AG09309 (cell line): ENCODE measurements around the gene FNDC3B.

ENCODE experiments used
- DNase-seq: peaks from one replicate; pipeline ENCODE4 v3.0.0-alpha.2; 2010; ENCODE audit warnings: low read depth
- H3K4me3 ChIP-seq: 2 replicates; pipeline ENCODE4 v1.5.1; 2011; ENCODE audit warnings: mild to moderate bottlenecking, low read depth, low read length, moderate library complexity; ENCODE audit not compliant: control insufficient read depth
- CTCF ChIP-seq: IDR thresholded peaks from 2 replicates; pipeline ENCODE4 v1.5.1; 2011; ENCODE audit warnings: mild to moderate bottlenecking, low read depth, low read length, inconsistent platforms; ENCODE audit not compliant: insufficient read depth, control insufficient read depth; ENCODE audit errors: missing control alignments

The FNDC3B gene

GRCh38 chr3:172113710-172114109 is 74.3 kb downstream of the FNDC3B start:
- DNase-seq = no peak
- TF ChIP-seq CTCF = no peak
- H3K4me3 ChIP-seq = no peak overlapping the region

- no peak for DNase-seq
- no peak overlapping the region for H3K4me3 ChIP-seq
- TF ChIP-seq CTCF = no peak
Observed at GRCh38 chr3:172115059-172115458, 75.7 kb downstream of the FNDC3B start.

GRCh38 chr3:172115787-172116186 is 76.4 kb downstream of the FNDC3B start:
- no peak for DNase-seq
- no peak overlapping the region for H3K4me3 ChIP-seq
- TF ChIP-seq CTCF = no peak

GRCh38 chr3:172118019-172118418 is 78.6 kb downstream of the FNDC3B start:
- H3K4me3 ChIP-seq = no peak overlapping the region
- no peak for TF ChIP-seq CTCF
- DNase-seq = no peak

GRCh38 chr3:172119266-172119969 is 80.0 kb downstream of the FNDC3B start:
- TF ChIP-seq CTCF = no peak
- no peak overlapping the region for H3K4me3 ChIP-seq
- DNase-seq = no peak

- no peak overlapping the region for H3K4me3 ChIP-seq
- DNase-seq = no peak
- TF ChIP-seq CTCF = no peak
Observed at GRCh38 chr3:172120912-172121311, 81.5 kb downstream of the FNDC3B start.

GRCh38 chr3:172121981-172122380 is 82.6 kb downstream of the FNDC3B start:
- DNase-seq = no peak
- H3K4me3 ChIP-seq = no peak overlapping the region
- TF ChIP-seq CTCF = no peak
